Mesenchymal stem cell (in vitro differentiated cells and primary cell): ENCODE measurements around the gene PLXDC2.

Experiments used
- DNase-seq: peaks from one replicate; pipeline ENCODE4 v3.0.0-alpha.2; 2013
- H2AFZ ChIP-seq: one replicate; pipeline ENCODE4 v1.6.1; 2013; ENCODE audit warnings: low read depth, mild to moderate bottlenecking, control low read depth, inconsistent platforms, low read length, moderate library complexity
- H2AK5ac ChIP-seq: 2 replicates; pipeline ENCODE4 v1.6.1; 2013; ENCODE audit warnings: low read length, moderate library complexity, mild to moderate bottlenecking, inconsistent platforms; ENCODE audit not compliant: severe bottlenecking
- H2BK120ac ChIP-seq: one replicate; pipeline ENCODE4 v1.6.1; 2013; ENCODE audit warnings: low read depth, mild to moderate bottlenecking, inconsistent platforms, low read length, moderate library complexity
- H2BK12ac ChIP-seq, 2 experiments: one replicate each; pipeline ENCODE4 v1.6.1; 2013; ENCODE audit warnings: inconsistent platforms in 2 of 2, low read length in 2 of 2, mild to moderate bottlenecking in 2 of 2, moderate library complexity in 2 of 2, control low read depth in 1 of 2
- H2BK15ac ChIP-seq: one replicate; pipeline ENCODE4 v1.6.1; 2013; ENCODE audit warnings: mild to moderate bottlenecking, low read depth, inconsistent platforms; ENCODE audit not compliant: poor library complexity, severe bottlenecking
- H2BK5ac ChIP-seq: 2 replicates; pipeline ENCODE4 v1.6.1; 2013; ENCODE audit warnings: low read depth, mild to moderate bottlenecking, low read length, control low read depth, inconsistent platforms; ENCODE audit not compliant: poor library complexity, severe bottlenecking
- H3K14ac ChIP-seq, 2 experiments: one replicate each; pipeline ENCODE4 v1.6.1; 2013; ENCODE audit warnings: inconsistent platforms in 2 of 2, low read length in 2 of 2, control low read depth in 1 of 2, mild to moderate bottlenecking in 1 of 2, moderate library complexity in 1 of 2
- H3K18ac ChIP-seq, 2 experiments: one replicate each; pipeline ENCODE4 v1.6.1; 2013; ENCODE audit warnings: inconsistent platforms in 2 of 2, low read length in 2 of 2, control low read depth in 1 of 2, low read depth in 1 of 2, mild to moderate bottlenecking in 1 of 2
- H3K23ac ChIP-seq, 2 experiments: one replicate each; pipeline ENCODE4 v1.6.1; 2013; ENCODE audit warnings: inconsistent platforms in 2 of 2, low read length in 2 of 2, mild to moderate bottlenecking in 2 of 2, moderate library complexity in 2 of 2, control low read depth in 1 of 2
- H3K27ac ChIP-seq: 2 replicates; pipeline ENCODE4 v1.5.1; 2013; ENCODE audit warnings: mild to moderate bottlenecking, moderate library complexity, low read length, control low read depth, inconsistent platforms; ENCODE audit not compliant: poor library complexity, severe bottlenecking
- H3K27me3 ChIP-seq, 2 experiments: 2 replicates each; pipeline versions ENCODE4 v1.6.1 to v1.7.0; 2013; ENCODE audit warnings: low read length in 2 of 2, mild to moderate bottlenecking in 2 of 2, moderate library complexity in 2 of 2, control low read depth in 1 of 2, inconsistent platforms in 1 of 2; ENCODE audit not compliant: control insufficient read depth in 1 of 2, insufficient read depth in 1 of 2
- H3K36me3 ChIP-seq, 2 experiments: 2 replicates each; pipeline versions ENCODE4 v1.6.1 to v1.7.0; 2013; ENCODE audit warnings: low read length in 2 of 2, control low read depth in 1 of 2, inconsistent platforms in 1 of 2, low read depth in 1 of 2, mild to moderate bottlenecking in 1 of 2; ENCODE audit not compliant: insufficient read depth in 2 of 2, control insufficient read depth in 1 of 2
- H3K4ac ChIP-seq, 2 experiments: one replicate each; pipeline ENCODE4 v1.6.1; 2013; ENCODE audit warnings: inconsistent platforms in 2 of 2, low read length in 2 of 2, mild to moderate bottlenecking in 2 of 2, moderate library complexity in 2 of 2, control low read depth in 1 of 2, low read depth in 1 of 2
- H3K4me1 ChIP-seq: 2 replicates; pipeline ENCODE4 v1.6.1; 2013; ENCODE audit warnings: low read depth, low read length, control low read depth; ENCODE audit not compliant: control insufficient read depth, insufficient read depth
- H3K4me2 ChIP-seq: 2 replicates; pipeline ENCODE4 v1.6.1; 2013; ENCODE audit warnings: low read length, mild to moderate bottlenecking, inconsistent platforms; ENCODE audit not compliant: poor library complexity, severe bottlenecking
- H3K4me3 ChIP-seq, 2 experiments: 2 replicates each; pipeline versions ENCODE4 v1.5.1 to v1.7.0; 2013; ENCODE audit warnings: low read length in 2 of 2, mild to moderate bottlenecking in 2 of 2, control low read depth in 1 of 2, low read depth in 1 of 2; ENCODE audit not compliant: insufficient read depth in 1 of 2
- H3K79me1 ChIP-seq: replicated peaks from 2 replicates; pipeline ENCODE4 v1.6.1; 2013; ENCODE audit warnings: mild to moderate bottlenecking, control low read depth, low read length, inconsistent platforms; ENCODE audit not compliant: poor library complexity, severe bottlenecking
- H3K9ac ChIP-seq: 2 replicates; pipeline ENCODE4 v1.7.0; 2013; ENCODE audit warnings: mild to moderate bottlenecking, low read length, moderate library complexity
- H3K9me3 ChIP-seq: 2 replicates; pipeline ENCODE4 v1.7.0; 2013; ENCODE audit warnings: mild to moderate bottlenecking, low read length; ENCODE audit not compliant: control insufficient read depth
- H4K8ac ChIP-seq: one replicate; pipeline ENCODE4 v1.6.1; 2013; ENCODE audit warnings: inconsistent platforms, mild to moderate bottlenecking, low read length, moderate library complexity
- H4K91ac ChIP-seq: one replicate; pipeline ENCODE4 v1.6.1; 2013; ENCODE audit warnings: mild to moderate bottlenecking, low read length, inconsistent platforms
- WGBS: methylation state at CpG from one replicate; pipeline ENCODE4 v1.1.7; 2013; ENCODE audit warnings: mixed read lengths; 5-methylcytosine and 5-hydroxymethylcytosine counted together

The PLXDC2 gene

DNA sequence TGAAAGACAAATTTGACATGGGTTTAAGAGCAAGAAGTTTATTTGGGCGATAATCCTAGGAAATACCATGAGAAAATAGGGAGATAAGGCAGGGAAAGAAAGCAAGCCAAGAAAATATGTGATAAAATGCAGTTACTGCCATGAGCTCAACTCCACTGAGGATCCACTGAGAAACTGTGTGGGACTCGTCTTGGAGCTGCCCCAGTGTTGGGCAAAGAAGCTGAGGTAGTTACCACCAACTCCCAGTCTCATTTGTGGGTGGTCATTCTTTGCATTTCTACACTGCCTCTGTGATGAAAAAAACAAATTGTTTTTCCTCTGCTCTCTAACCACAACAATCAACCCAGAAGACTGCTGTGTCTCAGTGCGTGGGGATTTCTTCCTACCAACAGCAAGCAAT is 498.2 kb downstream of the PLXDC2 start:
- no peak overlapping the region for H3K4ac ChIP-seq
- no peak overlapping the region for H3K27ac ChIP-seq
- H3K79me1 ChIP-seq = no peaks in the 10 kb centered on the region
- 68% methylated on average over 3 of the region's 3 CpGs for WGBS
- no peak overlapping the region for H3K18ac ChIP-seq
- no peak overlapping the region for H3K14ac ChIP-seq
- H3K27me3 ChIP-seq = no peaks in the 10 kb centered on the region
- H3K36me3 ChIP-seq = no peaks in the 10 kb centered on the region
- no peak overlapping the region for H2BK15ac ChIP-seq
- no peak overlapping the region for H2BK12ac ChIP-seq
- no peak for DNase-seq
- no peak overlapping the region for H4K91ac ChIP-seq
- no peak overlapping the region for H2BK5ac ChIP-seq
- H2AFZ ChIP-seq = no peak overlapping the region
- H3K23ac ChIP-seq = no peak overlapping the region
- peaks cover 5% of the 10 kb centered on the region for H3K9me3 ChIP-seq
- H2BK120ac ChIP-seq = no peak overlapping the region
- no peak overlapping the region for H4K8ac ChIP-seq
- no peak overlapping the region for H2AK5ac ChIP-seq
- H3K4me1 ChIP-seq = no peaks in the 10 kb centered on the region
- no peak overlapping the region for H3K4me2 ChIP-seq
- H3K4me3 ChIP-seq = no peak overlapping the region
- no peak overlapping the region for H3K9ac ChIP-seq

DNA sequence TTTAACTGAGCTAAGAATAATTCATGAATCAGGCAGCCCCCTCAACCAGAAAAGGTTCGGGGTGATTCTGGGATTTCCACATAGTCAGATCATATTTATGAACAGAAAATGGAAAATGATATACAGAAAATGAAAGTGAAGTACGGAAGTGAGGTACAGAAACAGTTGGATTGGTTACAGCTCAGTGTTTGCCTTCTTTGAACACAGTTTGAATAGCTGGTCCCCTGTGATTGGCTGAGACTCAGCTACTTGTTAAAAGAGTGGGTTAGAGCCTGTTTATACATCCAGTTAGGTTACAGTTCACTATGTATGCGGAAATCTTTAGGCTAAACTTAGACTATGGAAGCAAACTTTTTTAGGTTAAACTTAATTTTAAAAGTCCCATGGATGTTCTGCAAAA is 511.7 kb downstream of the PLXDC2 start:
- Histone ChIP-seq H3K18ac (no peak overlapping the region), H3K4me2 (no peak overlapping the region), H3K9ac (no peak overlapping the region), H2AFZ (no peak overlapping the region), H3K4ac (no peak overlapping the region), H2AK5ac (no peak overlapping the region), H3K4me1 (no peaks in the 10 kb centered on the region), H3K27ac (no peak overlapping the region), H2BK120ac (no peak overlapping the region), H2BK15ac (no peak overlapping the region), H3K79me1 (no peaks in the 10 kb centered on the region), H2BK5ac (no peak overlapping the region), H3K9me3 (peaks cover 4% of the 10 kb centered on the region), H3K36me3 (no peaks in the 10 kb centered on the region), H3K27me3 (no peaks in the 10 kb centered on the region), H3K14ac (no peak overlapping the region), H4K91ac (no peak overlapping the region), H3K4me3 (no peak overlapping the region), H2BK12ac (no peak overlapping the region), H3K23ac (no peak overlapping the region), H4K8ac (no peak overlapping the region)
- WGBS = 90% methylated on average over 3 of the region's 3 CpGs
- no peak for DNase-seq

DNA sequence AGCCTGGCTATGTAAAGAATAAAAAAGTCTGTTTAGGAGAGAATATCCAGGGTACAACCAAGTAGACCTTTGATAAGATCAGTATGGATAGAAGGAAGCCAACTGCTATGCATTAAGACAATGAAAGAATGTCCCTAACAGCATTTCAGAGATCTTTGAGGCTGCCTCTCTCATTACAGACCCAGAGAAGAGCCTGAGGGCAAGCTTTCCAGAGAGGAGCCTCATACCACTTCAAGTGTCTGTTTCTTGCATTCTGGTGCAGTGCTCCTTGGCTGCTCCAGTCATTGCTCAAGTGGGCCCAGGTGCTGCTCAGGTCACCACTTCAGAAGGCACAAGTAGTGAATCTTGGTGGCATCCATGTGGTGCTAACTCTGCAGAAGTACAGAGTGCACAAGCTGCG is 514.0 kb downstream of the PLXDC2 start:
- WGBS = 100% methylated on average over 1 of the region's 1 CpG
- H3K36me3 ChIP-seq = no peaks in the 10 kb centered on the region
- H3K4me2 ChIP-seq = no peak overlapping the region
- no peak overlapping the region for H4K8ac ChIP-seq
- no peak overlapping the region for H4K91ac ChIP-seq
- no peak overlapping the region for H3K18ac ChIP-seq
- DNase-seq = no peak
- H2AFZ ChIP-seq = no peak overlapping the region
- H3K27ac ChIP-seq = no peak overlapping the region
- no peak overlapping the region for H3K4me3 ChIP-seq
- no peak overlapping the region for H3K9ac ChIP-seq
- no peak overlapping the region for H2BK120ac ChIP-seq
- no peaks in the 10 kb centered on the region for H3K27me3 ChIP-seq
- no peak overlapping the region for H3K14ac ChIP-seq
- no peaks in the 10 kb centered on the region for H3K79me1 ChIP-seq
- H2BK5ac ChIP-seq = no peak overlapping the region
- no peak overlapping the region for H2BK15ac ChIP-seq
- no peak overlapping the region for H3K23ac ChIP-seq
- no peak overlapping the region for H3K4ac ChIP-seq
- H3K9me3 ChIP-seq = peaks cover 8% of the 10 kb centered on the region
- no peak overlapping the region for H2BK12ac ChIP-seq
- no peak overlapping the region for H2AK5ac ChIP-seq
- H3K4me1 ChIP-seq = no peaks in the 10 kb centered on the region

GRCh38 chr10:20334559-20334958 is 518.3 kb downstream of the PLXDC2 start:
- H2BK15ac ChIP-seq = no peak overlapping the region
- no peak overlapping the region for H2BK5ac ChIP-seq
- no peak overlapping the region for H3K14ac ChIP-seq
- no peak overlapping the region for H3K23ac ChIP-seq
- no peak overlapping the region for H3K18ac ChIP-seq
- H2AK5ac ChIP-seq = no peak overlapping the region
- no peaks in the 10 kb centered on the region for H3K27me3 ChIP-seq
- H3K9me3 ChIP-seq = peaks cover 4% of the 10 kb centered on the region
- no peaks in the 10 kb centered on the region for H3K79me1 ChIP-seq
- H2BK12ac ChIP-seq = no peak overlapping the region
- H3K27ac ChIP-seq = no peak overlapping the region
- no peak overlapping the region for H2AFZ ChIP-seq
- H3K4ac ChIP-seq = no peak overlapping the region
- H3K4me1 ChIP-seq = no peaks in the 10 kb centered on the region
- 92% methylated on average over 2 of the region's 3 CpGs for WGBS
- no peak overlapping the region for H3K4me2 ChIP-seq
- H3K9ac ChIP-seq = no peak overlapping the region
- H4K8ac ChIP-seq = no peak overlapping the region
- DNase-seq = no peak
- H3K4me3 ChIP-seq = no peak overlapping the region
- no peak overlapping the region for H4K91ac ChIP-seq
- H3K36me3 ChIP-seq = no peaks in the 10 kb centered on the region
- no peak overlapping the region for H2BK120ac ChIP-seq
